Lower leg skin (tissue), 3 donors: ENCODE data around the gene CFDP1.

ENCODE experiments used
- CTCF ChIP-seq, 3 donors: fragments of 450-650 bp; IDR thresholded peaks; one replicate each; pipeline ENCODE4 v1.5.1; 2016; ENCODE audit warnings: antibody characterized with exemption in 3 of 3, mild to moderate bottlenecking in 3 of 3, moderate library complexity in 2 of 3
- POLR2A ChIP-seq, 2 donors: fragments of 450-650 bp; IDR thresholded peaks; one replicate each; pipeline ENCODE4 v1.6.1; 2016 to 2017; ENCODE audit warnings: antibody characterized with exemption in 2 of 2, mild to moderate bottlenecking in 1 of 2, moderate library complexity in 1 of 2

- TF ChIP-seq CTCF (IDR thresholded peaks at IDR 0.05), result no peak
- no peak for TF ChIP-seq POLR2A (IDR thresholded peaks at IDR 0.05)
Measured at GRCh38 chr16:75402159-75402820, 31.0 kb downstream of the CFDP1 start.
